GM12864 (cell line): ENCODE results near the gene HIF3A.

Experiments
- DNase-seq: peaks from one replicate; pipeline ENCODE4 v3.0.0-alpha.2; 2011; ENCODE audit warnings: low read depth
- H3K4me3 ChIP-seq: 2 replicates; pipeline ENCODE4 v1.5.1; 2011; ENCODE audit warnings: mild to moderate bottlenecking, low read depth, low read length, control low read depth
- TF ChIP-seq, protein P1 (sequence below): IDR thresholded peaks from 2 replicates; pipeline ENCODE4 v1.5.1; 2011; ENCODE audit warnings: low read depth, mild to moderate bottlenecking, moderate library complexity, low read length, control low read depth, inconsistent platforms; ENCODE audit errors: missing control alignments

The HIF3A gene

GRCh38 chr19:46378268-46378667, 81.4 kb downstream of the HIF3A start:
- no peak for DNase-seq
- TF ChIP-seq, protein P1, sequence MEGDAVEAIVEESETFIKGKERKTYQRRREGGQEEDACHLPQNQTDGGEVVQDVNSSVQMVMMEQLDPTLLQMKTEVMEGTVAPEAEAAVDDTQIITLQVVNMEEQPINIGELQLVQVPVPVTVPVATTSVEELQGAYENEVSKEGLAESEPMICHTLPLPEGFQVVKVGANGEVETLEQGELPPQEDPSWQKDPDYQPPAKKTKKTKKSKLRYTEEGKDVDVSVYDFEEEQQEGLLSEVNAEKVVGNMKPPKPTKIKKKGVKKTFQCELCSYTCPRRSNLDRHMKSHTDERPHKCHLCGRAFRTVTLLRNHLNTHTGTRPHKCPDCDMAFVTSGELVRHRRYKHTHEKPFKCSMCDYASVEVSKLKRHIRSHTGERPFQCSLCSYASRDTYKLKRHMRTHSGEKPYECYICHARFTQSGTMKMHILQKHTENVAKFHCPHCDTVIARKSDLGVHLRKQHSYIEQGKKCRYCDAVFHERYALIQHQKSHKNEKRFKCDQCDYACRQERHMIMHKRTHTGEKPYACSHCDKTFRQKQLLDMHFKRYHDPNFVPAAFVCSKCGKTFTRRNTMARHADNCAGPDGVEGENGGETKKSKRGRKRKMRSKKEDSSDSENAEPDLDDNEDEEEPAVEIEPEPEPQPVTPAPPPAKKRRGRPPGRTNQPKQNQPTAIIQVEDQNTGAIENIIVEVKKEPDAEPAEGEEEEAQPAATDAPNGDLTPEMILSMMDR = no peak
- H3K4me3 ChIP-seq = no peak overlapping the region

DNA sequence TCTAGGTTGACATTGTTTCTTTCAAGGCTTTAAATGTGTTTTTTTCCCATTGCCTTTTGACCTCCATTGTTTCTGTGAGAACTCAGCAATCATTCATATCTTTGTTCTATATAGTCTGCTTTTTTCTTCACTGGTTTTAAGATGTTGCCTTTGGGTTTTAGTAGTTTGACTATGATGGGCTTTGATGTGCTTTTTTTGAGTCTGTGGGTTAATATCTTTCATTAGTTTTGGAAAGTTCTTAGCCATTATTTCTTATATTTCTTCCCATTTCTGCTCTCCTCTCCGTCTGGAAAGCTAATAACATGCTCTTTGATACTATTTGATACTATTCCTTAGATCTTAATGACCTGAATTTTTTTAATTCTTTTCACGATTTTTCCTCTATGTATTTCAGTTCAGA, 83.8 kb downstream of the HIF3A start:
- TF ChIP-seq, protein P1 = no peak
- DNase-seq = no peak
- H3K4me3 ChIP-seq = no peak overlapping the region

DNA sequence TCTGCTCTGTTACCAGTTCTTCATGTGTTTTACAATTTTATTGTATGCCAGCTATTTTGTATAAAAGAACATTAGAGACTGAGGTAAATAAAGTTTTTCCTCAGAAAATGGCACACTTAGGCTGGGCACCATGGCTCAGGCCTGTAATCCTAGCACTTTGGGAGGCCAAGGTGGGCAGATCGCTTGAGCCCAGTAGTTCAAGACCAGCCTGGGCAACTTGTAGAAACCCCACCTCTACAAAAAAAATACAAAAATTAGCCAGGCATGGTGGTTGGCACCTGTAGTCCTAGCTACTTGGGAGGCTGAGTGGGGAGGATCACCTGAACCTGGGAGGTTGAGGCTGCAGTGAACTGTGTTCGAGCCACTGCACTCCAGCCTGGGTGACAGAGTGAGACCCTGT, 84.5 kb downstream of the HIF3A start:
- TF ChIP-seq, protein P1 = no peak
- DNase-seq = no peak
- no peak overlapping the region for H3K4me3 ChIP-seq

DNA sequence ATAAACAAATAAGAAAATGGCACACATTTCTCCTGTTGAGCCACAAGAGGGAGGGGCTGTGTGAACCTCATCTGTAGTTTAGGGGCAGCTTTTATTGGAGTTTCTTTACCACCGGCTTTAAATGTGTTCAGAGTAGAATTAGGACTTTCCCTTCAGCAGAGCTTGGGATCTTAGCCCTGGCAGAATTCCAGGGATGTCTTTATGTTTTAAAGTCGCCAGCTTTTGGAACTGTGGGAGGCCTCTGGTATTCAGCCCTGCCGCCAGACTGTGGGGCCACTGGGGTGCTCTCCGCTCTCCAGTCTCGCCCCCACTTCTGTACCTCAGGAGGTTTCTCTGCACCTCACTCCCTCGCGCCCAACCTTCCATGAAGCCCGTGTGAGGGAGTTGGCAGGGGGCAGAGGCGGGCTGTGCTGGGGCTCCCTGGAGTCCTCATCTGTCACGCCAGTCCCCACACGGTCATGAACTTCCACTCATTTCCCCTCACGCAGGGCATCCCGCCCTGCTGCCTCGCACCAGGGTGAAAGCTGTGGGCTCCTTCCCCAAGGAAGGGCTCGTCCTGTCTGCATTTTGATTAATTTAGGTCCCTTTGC, 85.0 kb downstream of the HIF3A start:
- no peak for DNase-seq
- TF ChIP-seq, protein P1 = no peak
- H3K4me3 ChIP-seq = no peak overlapping the region

- TF ChIP-seq, protein P1 = no peak
- no peak overlapping the region for H3K4me3 ChIP-seq
- DNase-seq = no peak
Measured at GRCh38 chr19:46383171-46383815, 86.5 kb downstream of the HIF3A start.

DNA sequence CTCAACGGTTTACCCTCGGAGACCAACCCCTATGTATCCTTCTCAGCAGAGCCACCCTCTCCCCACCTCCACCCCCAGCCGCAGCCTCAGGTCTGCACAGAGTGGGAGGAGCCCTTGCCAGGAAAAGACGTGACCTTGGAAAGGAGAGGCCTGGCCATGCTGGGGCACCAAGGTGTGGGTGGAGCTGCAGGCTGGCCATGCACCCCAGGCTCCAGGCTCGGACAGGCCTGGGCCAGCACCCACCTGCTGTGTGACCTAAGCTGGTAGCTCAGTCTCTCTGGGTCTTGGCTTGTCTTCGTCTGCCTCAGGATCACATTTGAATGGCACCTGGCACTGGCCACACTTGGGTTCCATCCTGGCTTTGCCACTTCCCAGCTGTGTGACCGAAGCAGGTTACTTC, 87.0 kb downstream of the HIF3A start:
- H3K4me3 ChIP-seq = no peak overlapping the region
- no peak for DNase-seq
- TF ChIP-seq, protein P1 = no peak

DNA sequence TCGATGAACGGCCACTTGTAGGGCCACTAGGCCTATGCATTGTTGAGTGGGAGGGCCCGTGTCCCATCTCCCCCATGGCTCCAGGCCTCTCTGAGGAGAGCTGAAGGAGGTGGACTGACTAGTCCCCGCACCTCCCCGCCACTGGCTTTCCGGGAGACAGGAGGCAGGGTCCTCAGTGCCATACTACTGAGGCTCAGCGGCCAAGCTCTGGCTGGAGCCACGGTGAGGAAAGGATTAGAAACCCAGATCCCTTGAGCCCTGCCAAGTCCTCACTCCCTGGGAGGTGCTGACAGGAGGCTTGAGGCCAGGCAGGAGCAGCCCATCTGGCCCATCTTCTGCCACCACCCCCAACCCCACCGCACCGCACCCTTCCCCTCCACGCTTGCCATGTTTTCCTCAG, 87.6 kb downstream of the HIF3A start:
- no peak for DNase-seq
- no peak overlapping the region for H3K4me3 ChIP-seq
- TF ChIP-seq, protein P1 = no peak
